ENCODE results near the gene SLC25A18.

DNA sequence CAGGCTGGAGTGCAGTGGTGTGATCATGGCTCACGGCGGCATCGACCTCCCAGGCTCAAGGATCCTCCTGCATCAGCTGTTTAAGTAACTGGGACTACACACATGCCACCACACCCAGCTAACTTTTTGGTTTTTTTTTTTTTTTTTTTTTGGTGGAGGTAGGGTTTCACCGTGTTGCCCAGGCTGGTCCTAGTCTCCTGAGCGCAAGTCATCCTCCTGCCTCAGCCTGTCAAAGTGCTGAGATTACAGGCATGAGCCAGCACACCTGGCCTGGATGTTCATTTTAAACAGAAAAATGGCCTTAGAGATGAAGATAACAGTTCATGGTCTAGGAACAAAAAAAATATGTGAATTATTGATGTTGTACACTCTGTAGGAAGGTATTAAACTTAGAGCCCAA, 13.6 kb upstream of the SLC25A18 start:
- TF ChIP-seq POLR2AphosphoS5 (IDR thresholded peaks at IDR 0.05; ENCODE audit: low read depth, low read length), result no peak
- TF ChIP-seq, protein P1, sequence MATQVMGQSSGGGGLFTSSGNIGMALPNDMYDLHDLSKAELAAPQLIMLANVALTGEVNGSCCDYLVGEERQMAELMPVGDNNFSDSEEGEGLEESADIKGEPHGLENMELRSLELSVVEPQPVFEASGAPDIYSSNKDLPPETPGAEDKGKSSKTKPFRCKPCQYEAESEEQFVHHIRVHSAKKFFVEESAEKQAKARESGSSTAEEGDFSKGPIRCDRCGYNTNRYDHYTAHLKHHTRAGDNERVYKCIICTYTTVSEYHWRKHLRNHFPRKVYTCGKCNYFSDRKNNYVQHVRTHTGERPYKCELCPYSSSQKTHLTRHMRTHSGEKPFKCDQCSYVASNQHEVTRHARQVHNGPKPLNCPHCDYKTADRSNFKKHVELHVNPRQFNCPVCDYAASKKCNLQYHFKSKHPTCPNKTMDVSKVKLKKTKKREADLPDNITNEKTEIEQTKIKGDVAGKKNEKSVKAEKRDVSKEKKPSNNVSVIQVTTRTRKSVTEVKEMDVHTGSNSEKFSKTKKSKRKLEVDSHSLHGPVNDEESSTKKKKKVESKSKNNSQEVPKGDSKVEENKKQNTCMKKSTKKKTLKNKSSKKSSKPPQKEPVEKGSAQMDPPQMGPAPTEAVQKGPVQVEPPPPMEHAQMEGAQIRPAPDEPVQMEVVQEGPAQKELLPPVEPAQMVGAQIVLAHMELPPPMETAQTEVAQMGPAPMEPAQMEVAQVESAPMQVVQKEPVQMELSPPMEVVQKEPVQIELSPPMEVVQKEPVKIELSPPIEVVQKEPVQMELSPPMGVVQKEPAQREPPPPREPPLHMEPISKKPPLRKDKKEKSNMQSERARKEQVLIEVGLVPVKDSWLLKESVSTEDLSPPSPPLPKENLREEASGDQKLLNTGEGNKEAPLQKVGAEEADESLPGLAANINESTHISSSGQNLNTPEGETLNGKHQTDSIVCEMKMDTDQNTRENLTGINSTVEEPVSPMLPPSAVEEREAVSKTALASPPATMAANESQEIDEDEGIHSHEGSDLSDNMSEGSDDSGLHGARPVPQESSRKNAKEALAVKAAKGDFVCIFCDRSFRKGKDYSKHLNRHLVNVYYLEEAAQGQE (IDR thresholded peaks at IDR 0.05; ENCODE audit: insufficient read depth in 1 of 2, low read depth in 2 of 2, low read length in 1 of 2), result no peak
- TF ChIP-seq, protein P2, sequence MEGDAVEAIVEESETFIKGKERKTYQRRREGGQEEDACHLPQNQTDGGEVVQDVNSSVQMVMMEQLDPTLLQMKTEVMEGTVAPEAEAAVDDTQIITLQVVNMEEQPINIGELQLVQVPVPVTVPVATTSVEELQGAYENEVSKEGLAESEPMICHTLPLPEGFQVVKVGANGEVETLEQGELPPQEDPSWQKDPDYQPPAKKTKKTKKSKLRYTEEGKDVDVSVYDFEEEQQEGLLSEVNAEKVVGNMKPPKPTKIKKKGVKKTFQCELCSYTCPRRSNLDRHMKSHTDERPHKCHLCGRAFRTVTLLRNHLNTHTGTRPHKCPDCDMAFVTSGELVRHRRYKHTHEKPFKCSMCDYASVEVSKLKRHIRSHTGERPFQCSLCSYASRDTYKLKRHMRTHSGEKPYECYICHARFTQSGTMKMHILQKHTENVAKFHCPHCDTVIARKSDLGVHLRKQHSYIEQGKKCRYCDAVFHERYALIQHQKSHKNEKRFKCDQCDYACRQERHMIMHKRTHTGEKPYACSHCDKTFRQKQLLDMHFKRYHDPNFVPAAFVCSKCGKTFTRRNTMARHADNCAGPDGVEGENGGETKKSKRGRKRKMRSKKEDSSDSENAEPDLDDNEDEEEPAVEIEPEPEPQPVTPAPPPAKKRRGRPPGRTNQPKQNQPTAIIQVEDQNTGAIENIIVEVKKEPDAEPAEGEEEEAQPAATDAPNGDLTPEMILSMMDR (IDR thresholded peaks at IDR 0.05), result no peak
- no peak for TF ChIP-seq TCF7L2 (IDR thresholded peaks at IDR 0.05; ENCODE audit: low read depth, low read length)

Measured in Panc1 (cell line).